ENCODE measurements around the gene DTYMK. TPM values are rescaled to one million over a fixed set of nuclear protein-coding genes. Genes with fewer than 3 reads are reported as not detected.

DTYMK gene
- total RNA-seq = 10 to 100 TPM; 14.0 to 27.9 (median 18.1) TPM
- 10 to 100 TPM; 19.3 to 38.9 (median 31.6) TPM for polyA plus RNA-seq
- long read RNA-seq, donor 1, transcript DTYMK-201 (5 exons, 1,232 nt) = major isoform, 23 of 64 reads
- long read RNA-seq, donor 1, transcript DTYMK-202 (4 exons, 1,089 nt) = minor isoform, 6 of 64 reads
- long read RNA-seq, donor 1, partial matches to known transcripts = 33 of 64 reads
- long read RNA-seq, donor 1, other reads (novel, unspliced or antisense) = 0 of 64 reads
- long read RNA-seq, donor 2, transcript DTYMK-201 (5 exons, 1,232 nt) = major isoform, 12 of 32 reads
- long read RNA-seq, donor 2, partial matches to known transcripts = 14 of 32 reads
- long read RNA-seq, donor 2, other reads (novel, unspliced or antisense) = 0 of 32 reads

GRCh38 chr2:241686650-241687425, at the start of gene DTYMK:
Gene DTYMK (minus strand): TSS chr2:241686815. CDS start chr2:241686783, 32 bp downstream.
- intact Hi-C loops (cut with DNase I; ENCODE audit: low total_unique reads) = no loop called here

DNA sequence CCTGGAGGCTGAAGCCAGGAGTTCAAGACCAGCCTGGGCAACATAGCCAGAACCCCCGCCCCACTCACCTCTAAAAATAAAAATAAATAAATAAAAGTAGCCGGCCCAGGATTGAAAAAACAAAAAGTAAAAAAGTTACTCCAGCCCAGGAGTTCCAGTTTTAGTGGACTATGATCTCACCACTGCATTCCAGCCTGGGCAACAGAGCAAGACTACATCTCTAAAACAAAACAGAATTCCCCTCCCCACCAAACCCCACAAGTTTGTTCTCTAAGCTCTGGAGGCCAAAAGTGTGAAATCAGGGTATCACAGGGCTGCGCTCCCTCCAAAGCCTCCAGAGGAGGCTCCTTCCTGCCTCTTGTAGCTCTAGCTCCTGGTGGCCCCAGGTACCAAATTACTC, 49.5 kb upstream of the DTYMK start:
- Histone ChIP-seq H3K27ac (peak overlapping the region in 1 of 8 donors; percentile 89), H3K4me1 (peaks cover 4 to 92% (median 54%) of the 10 kb centered on the region in 6 donors), H3K27me3 (replicated peaks in 1 of 7) (no peaks in the 10 kb centered on the region), H3K4me3 (peak overlapping the region in 3 of 8 donors; percentile 75 to 99 (median 99)), H3K9me3 (no peaks in the 10 kb centered on the region), H3K36me3 (peaks cover 0 to 17% (median 0%) of the 10 kb centered on the region in 6 donors)
- WGBS, 5 donors = 76 to 98% (median 92%) methylated on average over 3 of the region's 3 CpGs
- no peak for DNase-seq
- intact Hi-C loops (cut with DNase I; ENCODE audit: low total_unique reads) = loop anchor here (10.0 kb wide), 1 partner anchor 139 kb away; no protein-coding TSS in a partner anchor
- TF ChIP-seq, protein P1, sequence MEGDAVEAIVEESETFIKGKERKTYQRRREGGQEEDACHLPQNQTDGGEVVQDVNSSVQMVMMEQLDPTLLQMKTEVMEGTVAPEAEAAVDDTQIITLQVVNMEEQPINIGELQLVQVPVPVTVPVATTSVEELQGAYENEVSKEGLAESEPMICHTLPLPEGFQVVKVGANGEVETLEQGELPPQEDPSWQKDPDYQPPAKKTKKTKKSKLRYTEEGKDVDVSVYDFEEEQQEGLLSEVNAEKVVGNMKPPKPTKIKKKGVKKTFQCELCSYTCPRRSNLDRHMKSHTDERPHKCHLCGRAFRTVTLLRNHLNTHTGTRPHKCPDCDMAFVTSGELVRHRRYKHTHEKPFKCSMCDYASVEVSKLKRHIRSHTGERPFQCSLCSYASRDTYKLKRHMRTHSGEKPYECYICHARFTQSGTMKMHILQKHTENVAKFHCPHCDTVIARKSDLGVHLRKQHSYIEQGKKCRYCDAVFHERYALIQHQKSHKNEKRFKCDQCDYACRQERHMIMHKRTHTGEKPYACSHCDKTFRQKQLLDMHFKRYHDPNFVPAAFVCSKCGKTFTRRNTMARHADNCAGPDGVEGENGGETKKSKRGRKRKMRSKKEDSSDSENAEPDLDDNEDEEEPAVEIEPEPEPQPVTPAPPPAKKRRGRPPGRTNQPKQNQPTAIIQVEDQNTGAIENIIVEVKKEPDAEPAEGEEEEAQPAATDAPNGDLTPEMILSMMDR (IDR thresholded peaks at IDR 0.05 in 8 of 11, conservative IDR thresholded peaks at IDR 0.05 in 3 of 11) = no peak
- TF ChIP-seq POLR2AphosphoS5 (IDR thresholded peaks at IDR 0.05) (no peak), POLR2A (IDR thresholded peaks at IDR 0.05) (no peak)

More at GRCh38 chr2:241686650-241687425, at the start of gene DTYMK:
- peak; percentile 99 for DNase-seq
- peak; percentile 24 to 57 (median 38) for TF ChIP-seq POLR2A (IDR thresholded peaks at IDR 0.05)
- TF ChIP-seq, protein P1 (IDR thresholded peaks at IDR 0.05 in 8 of 11, conservative IDR thresholded peaks at IDR 0.05 in 3 of 11) = peak in 2 of 11 experiments; percentile 13 to 32
- TF ChIP-seq POLR2AphosphoS5 (IDR thresholded peaks at IDR 0.05) = peak; percentile 96 to 98 (median 96)
- peak within 1 kb of the TSS; percentile 92 to 96 (median 94) for H3K27ac ChIP-seq
- peaks cover 11 to 59% (median 35%) of the 10 kb centered on the region in 6 donors for H3K4me1 ChIP-seq
- peak within 1 kb of the TSS; percentile 81 to 100 (median 96) for H3K4me3 ChIP-seq
- H3K36me3 ChIP-seq = peaks cover 0 to 59% (median 31%) of the 10 kb centered on the region in 6 donors
- no peaks in the 10 kb centered on the region for H3K27me3 ChIP-seq (replicated peaks in 1 of 7)
- 0 to 1% (median 0%) methylated on average over 37 to 102 of the region's 102 CpGs for WGBS, 5 donors
- H3K9me3 ChIP-seq = no peaks in the 10 kb centered on the region

DNA sequence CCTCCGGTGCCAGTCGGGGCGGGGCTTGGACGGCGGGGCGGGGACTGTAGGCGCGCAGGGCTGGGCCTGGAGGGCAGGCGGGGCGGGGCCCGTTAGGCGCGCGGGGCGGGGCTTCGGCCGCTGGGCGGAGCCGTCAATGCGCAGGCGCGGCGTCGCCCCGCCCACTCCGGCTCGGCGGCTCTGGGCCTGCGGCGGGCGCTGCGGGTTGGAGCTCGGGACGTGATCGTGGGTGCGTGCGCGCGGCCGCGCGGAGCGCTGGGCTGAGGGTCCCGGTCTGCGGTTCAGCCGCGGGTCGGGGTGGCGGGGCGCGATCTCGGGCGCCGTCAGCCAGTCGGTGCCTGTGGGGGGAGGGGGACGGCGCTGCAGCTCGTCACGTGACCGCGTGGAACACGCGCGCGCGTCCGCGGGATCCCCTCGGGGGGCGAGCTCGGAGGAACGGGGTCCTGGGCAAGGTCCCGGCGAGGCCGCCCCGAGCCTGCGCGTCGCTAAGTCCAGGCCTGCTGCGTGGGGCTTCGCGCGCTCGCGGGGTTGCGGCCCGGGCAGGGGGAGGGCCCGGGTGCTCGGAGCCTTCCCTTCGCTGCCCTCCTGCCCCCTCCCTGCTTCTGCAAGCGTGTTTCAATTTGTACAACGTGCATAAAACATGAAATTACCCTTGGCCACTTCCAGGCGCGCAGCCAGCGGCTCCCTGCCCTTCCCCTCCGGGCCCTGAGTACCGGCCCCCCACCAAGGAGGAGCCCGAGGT, 48.0 kb upstream of the DTYMK start, which contains the start of gene D2HGDH:
Gene D2HGDH (plus strand): TSS at position 164 of the 742 bp plus-strand sequence. CDS start 595 bp downstream, outside the sequence.
- intact Hi-C loops (cut with DNase I; ENCODE audit: low total_unique reads) = loop anchor here (10.0 kb wide), 1 partner anchor 140 kb away; no protein-coding TSS in a partner anchor

More for the DNA sequence above, 48.0 kb upstream of the DTYMK start, which contains the start of gene D2HGDH:
- H3K9me3 ChIP-seq = no peaks in the 10 kb centered on the region
- no peaks in the 10 kb centered on the region for H3K27me3 ChIP-seq (replicated peaks in 1 of 7)
- H3K4me1 ChIP-seq = peaks cover 4 to 86% (median 42%) of the 10 kb centered on the region in 6 donors
- H3K36me3 ChIP-seq = peaks cover 0 to 17% (median 0%) of the 10 kb centered on the region in 6 donors
- 0% methylated on average over 13 to 98 of the region's 98 CpGs for WGBS, 5 donors
- DNase-seq = peak; percentile 99
- H3K4me3 ChIP-seq = peak within 1 kb of the TSS; percentile 75 to 99 (median 92)
- TF ChIP-seq, protein P1 (IDR thresholded peaks at IDR 0.05 in 8 of 11, conservative IDR thresholded peaks at IDR 0.05 in 3 of 11) = peak in 3 of 11 experiments; percentile 1 to 4 (median 1)
- TF ChIP-seq POLR2AphosphoS5 (IDR thresholded peaks at IDR 0.05) (peak; percentile 86 to 91 (median 87)), POLR2A (IDR thresholded peaks at IDR 0.05) (peak in 2 of 3 donors; percentile 30 to 76)
- H3K27ac ChIP-seq = peak within 1 kb of the TSS; percentile 89 to 96 (median 94)

Measured in spleen (tissue), 13 donors.